ENCODE data around the gene ST6GALNAC4.

Gene ST6GALNAC4

DNA sequence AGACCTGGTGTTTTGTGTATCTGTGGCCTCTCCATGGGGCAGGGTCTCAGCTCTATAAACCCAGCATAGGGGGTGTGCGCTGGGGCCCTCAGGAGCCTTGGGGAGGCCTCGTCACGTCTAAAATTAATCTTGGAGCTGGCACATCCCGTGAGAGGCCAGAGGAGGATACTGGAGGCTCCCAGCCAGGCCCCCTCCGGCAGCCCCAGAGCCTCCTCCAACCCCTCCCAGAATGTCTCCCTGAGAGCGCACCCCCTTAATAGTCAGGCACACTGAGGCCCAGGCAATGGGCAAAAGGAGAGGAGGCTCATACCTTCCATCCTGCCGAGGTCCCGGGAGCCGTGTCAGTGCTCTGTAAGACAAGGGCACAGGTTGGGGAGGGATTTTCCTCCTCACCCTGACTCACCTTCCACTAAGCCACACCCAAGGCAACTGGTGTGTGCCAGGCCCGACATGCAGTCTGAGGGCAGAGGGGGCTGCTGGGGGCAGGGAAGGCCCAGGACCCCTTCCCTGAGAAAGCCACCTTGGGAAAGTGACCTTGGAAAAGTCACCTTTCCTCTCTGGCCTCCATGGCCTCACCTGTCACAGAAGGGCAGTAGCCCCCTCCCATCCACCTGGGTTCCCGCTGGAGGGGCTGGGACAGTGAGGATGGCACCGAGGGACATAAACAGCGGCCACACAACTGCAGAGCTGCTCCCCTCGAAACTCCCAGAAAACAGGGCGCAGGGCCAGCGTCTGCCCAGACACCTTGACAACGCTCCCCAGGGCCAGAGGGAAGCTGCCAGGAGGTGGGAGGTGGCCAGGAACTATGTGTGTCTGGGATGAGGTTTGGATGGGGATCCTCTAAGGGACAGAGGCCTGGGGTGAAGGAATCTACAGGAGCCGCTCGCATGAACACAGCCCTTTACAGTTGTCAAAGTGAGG is 42.3 kb downstream of the ST6GALNAC4 start:
- no peak for TF ChIP-seq FOXP2 (optimal IDR thresholded peaks at IDR 0.05; ENCODE audit: borderline replicate concordance, extremely low read depth, extremely low read length, insufficient read depth)
- no peak for TF ChIP-seq POLR2AphosphoS5 (IDR thresholded peaks at IDR 0.05; ENCODE audit: low read depth, low read length)
- no peak for TF ChIP-seq SIN3A (IDR thresholded peaks at IDR 0.05; ENCODE audit: borderline replicate concordance, insufficient read depth, low read length)
- no peak for TF ChIP-seq TAF1 (IDR thresholded peaks at IDR 0.05; ENCODE audit: borderline replicate concordance, insufficient read depth, low read length)
- TF ChIP-seq, protein P1, sequence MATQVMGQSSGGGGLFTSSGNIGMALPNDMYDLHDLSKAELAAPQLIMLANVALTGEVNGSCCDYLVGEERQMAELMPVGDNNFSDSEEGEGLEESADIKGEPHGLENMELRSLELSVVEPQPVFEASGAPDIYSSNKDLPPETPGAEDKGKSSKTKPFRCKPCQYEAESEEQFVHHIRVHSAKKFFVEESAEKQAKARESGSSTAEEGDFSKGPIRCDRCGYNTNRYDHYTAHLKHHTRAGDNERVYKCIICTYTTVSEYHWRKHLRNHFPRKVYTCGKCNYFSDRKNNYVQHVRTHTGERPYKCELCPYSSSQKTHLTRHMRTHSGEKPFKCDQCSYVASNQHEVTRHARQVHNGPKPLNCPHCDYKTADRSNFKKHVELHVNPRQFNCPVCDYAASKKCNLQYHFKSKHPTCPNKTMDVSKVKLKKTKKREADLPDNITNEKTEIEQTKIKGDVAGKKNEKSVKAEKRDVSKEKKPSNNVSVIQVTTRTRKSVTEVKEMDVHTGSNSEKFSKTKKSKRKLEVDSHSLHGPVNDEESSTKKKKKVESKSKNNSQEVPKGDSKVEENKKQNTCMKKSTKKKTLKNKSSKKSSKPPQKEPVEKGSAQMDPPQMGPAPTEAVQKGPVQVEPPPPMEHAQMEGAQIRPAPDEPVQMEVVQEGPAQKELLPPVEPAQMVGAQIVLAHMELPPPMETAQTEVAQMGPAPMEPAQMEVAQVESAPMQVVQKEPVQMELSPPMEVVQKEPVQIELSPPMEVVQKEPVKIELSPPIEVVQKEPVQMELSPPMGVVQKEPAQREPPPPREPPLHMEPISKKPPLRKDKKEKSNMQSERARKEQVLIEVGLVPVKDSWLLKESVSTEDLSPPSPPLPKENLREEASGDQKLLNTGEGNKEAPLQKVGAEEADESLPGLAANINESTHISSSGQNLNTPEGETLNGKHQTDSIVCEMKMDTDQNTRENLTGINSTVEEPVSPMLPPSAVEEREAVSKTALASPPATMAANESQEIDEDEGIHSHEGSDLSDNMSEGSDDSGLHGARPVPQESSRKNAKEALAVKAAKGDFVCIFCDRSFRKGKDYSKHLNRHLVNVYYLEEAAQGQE (IDR thresholded peaks at IDR 0.05; ENCODE audit: insufficient read depth in 1 of 2, low read depth in 2 of 2, low read length in 2 of 2), result no peak

DNA sequence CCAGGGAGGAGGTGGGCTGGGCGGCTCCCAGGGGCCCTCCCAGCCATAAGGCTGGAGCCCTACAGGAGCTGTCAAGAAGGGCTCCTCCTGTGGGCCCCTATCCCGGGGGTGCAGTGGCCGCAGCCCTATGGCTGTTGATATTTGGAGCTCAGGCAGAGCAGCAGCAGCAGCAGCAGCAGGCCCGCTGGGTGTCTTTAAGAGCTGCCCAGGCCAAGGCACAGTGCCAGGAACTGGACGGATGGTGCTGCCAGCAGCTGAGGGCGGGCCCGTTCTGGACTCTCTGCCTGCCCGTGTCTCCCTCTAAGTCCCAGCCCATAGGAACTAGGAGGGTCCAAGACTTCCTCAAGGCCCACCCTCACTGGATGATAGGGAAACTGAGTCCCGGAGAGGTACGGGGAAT is 43.0 kb downstream of the ST6GALNAC4 start:
- no peak for TF ChIP-seq POLR2AphosphoS5 (IDR thresholded peaks at IDR 0.05; ENCODE audit: low read depth, low read length)
- no peak for TF ChIP-seq SIN3A (IDR thresholded peaks at IDR 0.05; ENCODE audit: borderline replicate concordance, insufficient read depth, low read length)
- no peak for TF ChIP-seq TAF1 (IDR thresholded peaks at IDR 0.05; ENCODE audit: borderline replicate concordance, insufficient read depth, low read length)
- TF ChIP-seq, protein P1 (IDR thresholded peaks at IDR 0.05; ENCODE audit: insufficient read depth in 1 of 2, low read depth in 2 of 2, low read length in 2 of 2), result no peak
- no peak for TF ChIP-seq FOXP2 (optimal IDR thresholded peaks at IDR 0.05; ENCODE audit: borderline replicate concordance, extremely low read depth, extremely low read length, insufficient read depth)

DNA sequence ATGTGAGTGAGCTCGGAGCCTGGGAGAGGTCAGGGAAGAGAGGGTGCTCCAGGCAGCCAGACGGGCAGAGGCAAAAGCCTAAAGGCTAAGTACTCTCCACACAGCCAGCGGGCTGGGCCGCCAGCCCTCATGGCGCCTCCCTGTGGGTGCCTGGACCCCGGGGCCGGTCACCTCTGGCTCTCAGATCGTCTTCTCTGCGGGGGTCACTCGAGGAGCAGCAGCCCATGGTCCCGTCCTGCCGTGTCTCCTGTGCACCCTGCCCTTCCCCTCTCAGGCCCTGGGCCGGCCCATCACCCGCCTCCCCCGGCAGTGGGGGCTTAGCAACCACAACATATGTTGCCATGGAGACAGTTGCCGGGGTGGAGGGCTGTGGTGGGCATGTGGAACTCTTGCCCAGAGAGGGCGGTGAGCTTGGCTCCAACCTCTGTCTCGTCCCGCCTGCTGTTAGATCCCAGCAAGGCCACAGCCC is 43.6 kb downstream of the ST6GALNAC4 start:
- no peak for TF ChIP-seq TAF1 (IDR thresholded peaks at IDR 0.05; ENCODE audit: borderline replicate concordance, insufficient read depth, low read length)
- no peak for TF ChIP-seq SIN3A (IDR thresholded peaks at IDR 0.05; ENCODE audit: borderline replicate concordance, insufficient read depth, low read length)
- TF ChIP-seq, protein P1 (IDR thresholded peaks at IDR 0.05; ENCODE audit: insufficient read depth in 1 of 2, low read depth in 2 of 2, low read length in 2 of 2), result no peak
- TF ChIP-seq POLR2AphosphoS5 (IDR thresholded peaks at IDR 0.05; ENCODE audit: low read depth, low read length), result no peak
- no peak for TF ChIP-seq FOXP2 (optimal IDR thresholded peaks at IDR 0.05; ENCODE audit: borderline replicate concordance, extremely low read depth, extremely low read length, insufficient read depth)

DNA sequence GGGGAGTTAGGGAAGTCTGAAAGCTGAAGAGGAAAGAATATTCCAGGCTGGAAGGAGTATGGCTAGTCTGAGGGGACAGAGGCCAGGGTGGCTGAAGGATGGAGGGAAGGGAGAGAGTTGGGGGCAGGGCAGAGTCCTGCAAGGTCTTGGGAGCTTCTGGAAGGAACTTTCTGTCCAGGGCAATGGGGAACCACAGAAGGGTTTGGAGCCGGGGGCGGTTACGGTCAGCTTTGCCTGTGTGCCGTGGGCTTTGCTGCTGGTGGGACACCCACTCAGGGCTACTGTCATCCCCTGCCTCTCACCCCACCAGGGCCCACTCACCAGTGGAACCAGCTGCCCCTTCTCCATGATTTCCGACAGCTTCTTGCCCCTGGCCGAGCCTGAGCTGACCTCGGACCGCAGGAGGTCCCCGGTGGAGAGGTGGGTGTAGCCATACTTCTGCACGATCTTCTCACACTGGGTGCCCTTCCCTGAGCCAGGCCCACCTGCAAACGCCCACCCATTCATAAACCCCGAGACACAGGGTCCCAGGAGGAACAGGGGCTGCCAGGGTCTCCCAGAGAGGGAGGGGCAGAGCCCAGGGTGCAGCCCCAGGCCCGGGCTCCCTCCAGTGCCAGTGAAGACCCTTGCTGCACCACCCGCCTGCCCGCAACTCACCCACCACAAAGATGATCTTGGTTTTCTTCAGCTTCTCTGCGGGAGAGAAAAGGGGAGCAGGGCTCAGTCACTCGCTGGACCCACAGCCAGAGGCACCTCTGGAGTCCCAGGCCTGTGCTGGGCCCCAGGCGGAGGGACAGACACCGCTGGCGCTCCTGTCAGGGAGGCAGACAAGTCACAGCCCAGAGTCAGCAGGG is 44.2 kb downstream of the ST6GALNAC4 start:
- TF ChIP-seq TAF1 (IDR thresholded peaks at IDR 0.05; ENCODE audit: borderline replicate concordance, insufficient read depth, low read length), result no peak
- TF ChIP-seq POLR2AphosphoS5 (IDR thresholded peaks at IDR 0.05; ENCODE audit: low read depth, low read length), result no peak
- TF ChIP-seq, protein P1 (IDR thresholded peaks at IDR 0.05; ENCODE audit: insufficient read depth in 1 of 2, low read depth in 2 of 2, low read length in 2 of 2), result no peak
- TF ChIP-seq SIN3A (IDR thresholded peaks at IDR 0.05; ENCODE audit: borderline replicate concordance, insufficient read depth, low read length), result no peak
- TF ChIP-seq FOXP2 (optimal IDR thresholded peaks at IDR 0.05; ENCODE audit: borderline replicate concordance, extremely low read depth, extremely low read length, insufficient read depth), result no peak

All from PFSK-1 (cell line).